Measurements from ENCODE around the gene CAVIN1. TPM values are rescaled to one million over a fixed set of nuclear protein-coding genes. Genes with fewer than 3 reads are reported as not detected.
"Not testable (repeated sequence)": the region's sequence is repeated elsewhere in the genome, so short reads cannot be mapped to it uniquely, and the experiment has no call there.

The CAVIN1 gene
- total RNA-seq, 1 donor from 2014 or later, result 373 TPM

GRCh38 chr17:42378959-42379594 is 44.0 kb downstream of the CAVIN1 start:
- DNase-seq (ENCODE audit: low read depth), result no peak

DNA sequence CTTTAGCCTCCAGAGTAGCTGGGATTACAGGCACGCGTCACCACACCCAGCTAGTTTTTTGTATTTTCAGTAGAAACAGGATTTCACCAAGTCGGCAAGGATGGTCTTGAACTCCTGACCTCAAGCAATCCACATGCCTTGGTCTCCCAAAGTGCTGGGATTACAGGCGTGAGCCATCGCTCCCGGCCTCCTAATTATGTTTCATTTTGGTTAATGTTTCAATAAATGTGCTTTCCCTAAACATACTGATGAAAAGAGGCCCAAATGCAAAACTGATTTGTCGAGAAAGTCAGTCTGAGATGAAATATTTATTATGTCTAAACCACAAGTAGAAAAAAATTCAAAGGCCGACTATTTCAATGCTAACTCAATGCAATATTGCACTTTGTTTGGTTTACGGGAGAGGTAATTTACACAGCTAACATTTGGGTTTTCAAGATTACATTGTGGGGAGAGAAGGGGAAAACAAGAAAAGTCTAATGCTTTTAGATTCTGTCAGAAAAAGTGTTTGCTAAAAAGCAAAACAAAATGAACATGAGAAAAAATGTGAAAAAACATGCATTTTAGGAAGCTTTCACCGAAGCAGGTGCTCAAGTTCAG is 44.6 kb downstream of the CAVIN1 start:
- DNase-seq (ENCODE audit: low read depth), result no peak

GRCh38 chr17:42373896-42374295 is 49.2 kb downstream of the CAVIN1 start:
- no peak for DNase-seq (ENCODE audit: low read depth)

- DNase-seq (ENCODE audit: low read depth), result no peak
Measured at GRCh38 chr17:42372142-42372541, 50.9 kb downstream of the CAVIN1 start.

DNA sequence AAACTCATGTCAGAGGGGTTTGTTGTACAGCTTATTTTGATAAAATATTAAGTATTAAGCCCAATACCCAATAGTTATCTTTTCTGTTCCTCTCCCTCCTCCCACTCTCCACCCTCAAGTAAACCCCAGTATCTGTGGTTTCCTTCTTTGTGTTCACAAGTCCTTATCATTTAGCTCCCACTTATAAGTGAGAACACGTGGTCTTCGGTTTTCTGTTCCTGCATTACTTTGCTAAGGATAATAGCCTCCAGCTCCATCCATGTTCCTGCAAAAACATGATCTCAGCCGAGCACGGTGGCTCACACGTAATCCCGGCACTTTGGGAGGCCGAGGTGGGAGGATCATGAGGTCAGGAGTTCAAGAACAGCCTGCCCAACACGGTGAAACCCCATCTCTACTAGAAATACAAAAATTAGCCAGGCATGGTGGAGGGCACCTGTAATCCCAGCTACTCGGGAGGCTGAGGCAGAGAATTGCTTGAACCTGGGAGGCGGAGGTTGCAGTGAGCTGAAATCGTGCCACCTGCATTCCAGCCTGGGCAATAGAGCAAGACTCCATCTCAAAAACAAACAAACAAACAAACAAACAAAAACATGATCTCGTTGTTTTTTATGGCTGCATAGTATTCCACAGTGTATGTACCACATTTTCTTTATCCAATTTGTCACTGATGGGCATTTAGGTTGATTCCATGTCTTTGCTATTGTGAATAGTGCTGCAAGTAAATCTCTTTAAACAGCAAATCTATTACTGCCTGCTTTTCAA is 54.1 kb downstream of the CAVIN1 start:
- DNase-seq (ENCODE audit: low read depth), result not testable (repeated sequence)

DNA sequence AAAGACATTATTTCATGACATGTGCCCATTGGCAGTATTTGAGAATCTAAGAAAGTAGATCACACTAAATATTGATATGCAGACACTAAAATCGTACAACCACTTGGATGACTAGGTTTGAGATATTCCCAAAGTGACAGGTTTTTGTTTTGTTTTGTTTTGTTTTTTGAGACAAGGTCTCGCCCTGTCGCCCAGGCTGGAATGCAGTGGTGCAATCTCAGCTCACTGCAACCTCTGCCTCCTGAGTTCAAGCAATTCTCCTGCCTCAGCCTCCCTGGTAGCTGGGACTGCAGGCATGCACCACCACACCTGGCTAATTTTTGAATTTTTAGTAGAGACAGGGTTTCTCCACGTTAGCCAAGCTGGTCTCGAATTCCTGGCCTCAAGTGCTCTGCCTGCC is 54.7 kb downstream of the CAVIN1 start:
- DNase-seq (ENCODE audit: low read depth), result not testable (repeated sequence)

DNA sequence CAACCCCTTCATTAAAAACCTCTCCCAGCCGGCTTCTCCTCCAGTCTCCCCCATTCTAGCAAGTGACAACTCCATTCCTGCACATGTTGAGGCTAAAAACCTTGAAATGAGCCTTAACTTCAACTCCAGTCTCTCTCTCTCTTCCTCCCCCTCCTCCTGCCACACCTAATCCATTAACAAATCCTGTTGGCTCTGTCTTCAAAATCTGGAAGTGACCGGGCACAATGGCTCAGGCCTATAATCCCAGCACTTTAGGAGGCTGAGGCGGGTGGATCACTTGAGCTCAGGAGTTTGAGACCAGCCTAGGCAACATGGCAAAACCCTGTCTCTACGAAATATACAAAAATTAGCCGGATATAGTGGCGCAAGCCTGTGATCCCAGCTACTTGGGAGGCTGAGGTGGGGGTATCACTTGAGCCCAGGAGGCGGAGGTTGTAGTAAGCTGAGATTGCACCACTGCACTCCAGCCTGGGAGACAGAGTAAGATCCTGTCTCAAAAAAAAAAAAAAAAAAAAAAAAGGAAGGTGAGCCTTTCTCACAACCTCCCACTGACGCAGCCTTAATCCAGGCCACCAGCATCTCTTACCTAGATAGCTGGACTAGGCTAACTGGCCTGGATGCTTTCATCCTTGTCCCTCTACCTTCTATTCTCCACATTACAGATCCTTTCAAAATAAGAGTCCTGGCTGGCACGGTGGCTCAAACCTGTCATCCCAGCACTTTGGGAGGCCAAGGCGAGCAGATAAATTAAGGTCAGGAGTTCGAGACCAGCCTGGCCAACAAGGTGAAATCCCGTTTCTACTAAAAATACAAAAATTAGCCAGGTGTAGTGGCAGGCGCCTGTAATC is 56.7 kb downstream of the CAVIN1 start:
- DNase-seq (ENCODE audit: low read depth), result not testable (repeated sequence)

DNA sequence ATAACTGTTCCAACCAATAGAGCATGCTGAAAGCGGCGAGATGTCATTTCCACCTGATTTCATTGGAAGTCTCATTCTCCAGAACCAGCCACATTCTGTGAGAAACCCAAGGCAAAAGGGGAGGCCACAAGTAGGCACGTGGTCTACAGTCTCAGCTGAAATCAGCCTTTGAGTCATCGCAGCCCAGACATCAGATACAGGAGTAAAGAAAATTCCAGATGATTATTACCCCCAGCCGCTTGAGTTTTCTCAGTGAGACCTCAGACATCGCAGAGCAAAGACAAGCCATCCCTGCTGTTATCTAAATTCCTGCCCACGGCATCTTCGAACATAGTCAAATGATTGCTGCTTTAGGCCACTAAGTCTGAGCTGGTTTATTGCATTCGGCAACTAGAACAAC is 57.9 kb downstream of the CAVIN1 start:
- peak; percentile 50 for DNase-seq (ENCODE audit: low read depth)

GRCh38 chr17:42363767-42364585 is 59.1 kb downstream of the CAVIN1 start:
- DNase-seq (ENCODE audit: low read depth), result peak; percentile 73

DNA sequence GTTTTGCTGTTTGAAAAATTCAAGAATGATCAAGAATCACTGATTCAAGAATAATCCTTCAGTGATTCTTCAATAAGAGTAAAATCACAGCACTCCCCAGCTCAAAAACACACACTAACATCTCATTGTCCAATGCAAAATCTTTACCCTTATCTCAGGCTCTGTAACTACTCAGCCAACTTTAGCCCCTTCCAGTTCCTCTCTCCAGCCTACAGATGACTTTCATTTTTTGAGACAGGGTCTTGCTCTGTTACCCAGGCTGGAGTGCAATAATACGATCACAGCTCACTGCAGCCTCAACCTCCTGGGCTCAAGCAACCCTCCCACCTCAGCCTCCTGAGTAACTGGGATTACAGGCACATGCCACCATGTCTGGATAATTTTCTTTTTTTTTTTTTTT is 59.8 kb downstream of the CAVIN1 start:
- no peak for DNase-seq (ENCODE audit: low read depth)

DNA sequence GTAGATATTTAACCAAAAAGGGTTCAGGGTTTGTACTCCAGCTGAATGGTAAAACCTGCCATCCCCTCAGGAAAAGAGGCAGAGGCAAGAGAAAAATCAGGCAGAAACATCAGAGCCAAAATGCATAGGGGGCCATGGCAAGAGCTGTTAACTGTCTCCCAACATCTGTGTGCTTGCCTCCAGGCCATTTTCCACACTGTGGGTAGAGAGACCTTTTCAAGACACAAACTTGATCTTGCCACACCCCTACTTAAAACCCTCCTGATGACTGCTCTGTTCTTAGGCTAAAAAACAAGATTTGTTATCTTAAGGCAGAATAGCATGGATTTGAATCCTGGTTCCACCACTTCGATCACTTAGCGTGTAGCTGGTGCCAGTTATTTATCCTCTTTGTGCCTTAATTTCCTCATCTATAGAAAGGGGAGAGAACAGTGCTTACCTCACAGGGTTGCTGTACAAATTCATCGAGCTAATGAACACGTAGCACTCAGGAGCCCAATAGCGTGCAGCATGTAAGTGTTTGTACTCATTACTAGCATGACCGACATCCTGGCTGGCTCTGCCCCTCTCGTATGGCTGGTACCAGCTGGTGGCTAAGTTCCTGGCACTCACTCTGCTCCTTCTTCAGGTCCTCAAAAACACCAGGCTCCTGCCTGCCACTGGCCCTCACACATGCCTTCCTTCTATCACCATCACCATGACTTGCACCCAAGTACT is 60.7 kb downstream of the CAVIN1 start:
- DNase-seq (ENCODE audit: low read depth), result no peak

- no peak for DNase-seq (ENCODE audit: low read depth)
Measured at GRCh38 chr17:42361781-42362186, 61.3 kb downstream of the CAVIN1 start.

- DNase-seq (ENCODE audit: low read depth), result not testable (repeated sequence)
Measured at GRCh38 chr17:42360388-42360787, 62.7 kb downstream of the CAVIN1 start.

DNA sequence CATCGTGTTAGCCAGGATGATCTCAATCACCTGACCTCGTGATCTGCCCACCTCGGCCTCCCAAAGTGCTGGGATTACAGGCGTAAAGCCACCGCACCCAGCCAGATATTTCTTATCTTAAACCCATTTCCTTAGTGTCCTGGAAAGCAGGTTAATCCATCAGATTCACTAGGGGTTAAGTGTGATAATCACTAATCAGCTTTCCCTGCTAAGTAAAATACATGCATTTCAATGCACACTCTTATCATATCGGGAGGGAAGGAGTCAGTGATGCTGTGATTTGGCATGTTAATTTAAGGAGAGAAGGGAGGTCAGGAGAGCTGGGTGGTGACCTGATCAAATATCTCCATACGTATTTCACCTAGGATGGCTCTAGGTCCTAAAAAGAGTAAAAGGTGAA is 63.9 kb downstream of the CAVIN1 start:
- DNase-seq (ENCODE audit: low read depth), result no peak

- DNase-seq (ENCODE audit: low read depth), result no peak
Measured at GRCh38 chr17:42358434-42358833, 64.6 kb downstream of the CAVIN1 start.

- no peak for DNase-seq (ENCODE audit: low read depth)
Measured at GRCh38 chr17:42354956-42355843, 67.9 kb downstream of the CAVIN1 start.
